ENCODE results near the gene CST3.

DNA sequence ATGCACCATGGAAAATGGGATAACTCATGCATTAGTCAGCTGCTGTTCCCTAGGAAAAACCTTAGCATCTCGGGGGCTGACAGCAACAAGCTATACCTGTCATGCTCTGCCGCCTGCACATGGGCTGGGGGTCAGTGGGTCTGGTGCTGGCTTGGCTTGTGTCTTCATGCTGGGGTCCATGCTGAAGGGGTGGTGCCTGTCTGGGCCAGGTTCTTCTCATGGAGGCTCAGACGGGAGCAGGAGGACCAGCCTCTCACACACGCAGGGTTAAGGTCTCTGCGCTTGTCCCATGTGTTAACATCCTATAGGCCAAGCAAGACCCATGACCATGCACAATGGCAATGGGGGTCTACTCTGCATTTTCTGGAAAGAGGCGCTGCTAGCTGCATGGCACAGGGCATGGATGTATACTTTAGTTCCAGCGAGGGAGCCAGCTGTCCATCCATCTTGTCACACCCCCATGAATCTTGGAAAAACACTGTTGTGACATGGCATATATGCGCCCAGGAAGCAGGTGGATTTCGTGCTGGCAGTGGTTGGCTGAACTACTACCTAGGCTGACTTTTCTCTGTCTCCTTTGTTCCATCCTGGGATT, 24.6 kb upstream of the CST3 start:
- TF ChIP-seq, protein P1, sequence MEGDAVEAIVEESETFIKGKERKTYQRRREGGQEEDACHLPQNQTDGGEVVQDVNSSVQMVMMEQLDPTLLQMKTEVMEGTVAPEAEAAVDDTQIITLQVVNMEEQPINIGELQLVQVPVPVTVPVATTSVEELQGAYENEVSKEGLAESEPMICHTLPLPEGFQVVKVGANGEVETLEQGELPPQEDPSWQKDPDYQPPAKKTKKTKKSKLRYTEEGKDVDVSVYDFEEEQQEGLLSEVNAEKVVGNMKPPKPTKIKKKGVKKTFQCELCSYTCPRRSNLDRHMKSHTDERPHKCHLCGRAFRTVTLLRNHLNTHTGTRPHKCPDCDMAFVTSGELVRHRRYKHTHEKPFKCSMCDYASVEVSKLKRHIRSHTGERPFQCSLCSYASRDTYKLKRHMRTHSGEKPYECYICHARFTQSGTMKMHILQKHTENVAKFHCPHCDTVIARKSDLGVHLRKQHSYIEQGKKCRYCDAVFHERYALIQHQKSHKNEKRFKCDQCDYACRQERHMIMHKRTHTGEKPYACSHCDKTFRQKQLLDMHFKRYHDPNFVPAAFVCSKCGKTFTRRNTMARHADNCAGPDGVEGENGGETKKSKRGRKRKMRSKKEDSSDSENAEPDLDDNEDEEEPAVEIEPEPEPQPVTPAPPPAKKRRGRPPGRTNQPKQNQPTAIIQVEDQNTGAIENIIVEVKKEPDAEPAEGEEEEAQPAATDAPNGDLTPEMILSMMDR (IDR thresholded peaks at IDR 0.05) = no peak
- TF ChIP-seq EP300 (IDR thresholded peaks at IDR 0.05) = no peak
- no peak for TF ChIP-seq POLR2A (IDR thresholded peaks at IDR 0.05)
